ENCODE results near the gene PARP16. TPM values are rescaled to one million over a fixed set of nuclear protein-coding genes. Genes with fewer than 3 reads are reported as not detected.

The PARP16 gene
- total and polyA plus RNA-seq, 2 experiments from 2014 or later = 3.6 to 4.1 TPM

DNA sequence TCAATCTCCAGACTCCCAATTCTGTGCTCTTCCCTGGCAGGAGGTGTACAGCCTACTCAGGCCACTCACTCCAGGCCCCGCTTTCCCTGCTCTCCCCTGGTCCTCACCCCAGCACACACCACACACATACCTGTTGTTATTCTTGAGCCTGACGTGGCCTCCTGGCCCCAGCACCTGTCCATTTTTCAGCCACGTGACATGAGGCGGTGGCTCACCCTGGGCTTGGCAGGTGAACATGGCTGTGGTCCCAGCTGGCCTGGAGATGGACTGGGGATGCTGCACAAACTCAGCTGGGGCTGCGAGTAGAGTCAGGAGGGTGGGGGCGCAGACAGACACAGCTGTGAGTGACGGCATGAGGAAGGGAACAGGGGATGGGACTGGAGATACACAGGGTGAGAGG, 45.1 kb upstream of the PARP16 start:
- no peak overlapping the region for H3K4me3 Mint-ChIP-seq
- no peaks in the 10 kb centered on the region for H3K9me2 ChIP-seq (ENCODE audit: insufficient read depth)
- no peaks in the 10 kb centered on the region; the same call in 2 of the 3 replicates for H3K9me3 Mint-ChIP-seq
- H3K27me3 Mint-ChIP-seq (ENCODE audit: insufficient read depth, low read depth, poor library complexity) = peaks cover 10% of the 10 kb centered on the region
- TF ChIP-seq EZH2phosphoT487 (IDR thresholded peaks at IDR 0.05; ENCODE audit: unreplicated experiment) (no peak), ZNF114 (CRISPR knock-in tag; IDR thresholded peaks at IDR 0.05) (no peak), EZH2 (IDR thresholded peaks at IDR 0.05; ENCODE audit: low read depth, unreplicated experiment) (no peak), NANOG (IDR thresholded peaks at IDR 0.05; ENCODE audit: borderline replicate concordance) (no peak)
- H3K4me1 Mint-ChIP-seq = peaks cover 46% of the 10 kb centered on the region
- no peak overlapping the region for H3K27ac ChIP-seq (ENCODE audit: low read depth)
- H3K4me3 ChIP-seq = no peak overlapping the region
- no peaks in the 10 kb centered on the region for H3K27me3 ChIP-seq (ENCODE audit: insufficient read depth)
- 0 out of 2 replicates have a peak, but pooled peaks cover 9% of the 10 kb centered on the region for H3F3A ChIP-seq (replicated peaks; ENCODE audit: low read depth)
- no peak overlapping the region for H2AFZ ChIP-seq
- H3K79me2 ChIP-seq (replicated peaks; ENCODE audit: insufficient read depth) = no peaks in the 10 kb centered on the region
- peaks cover 40% of the 10 kb centered on the region for H3K4me1 ChIP-seq (ENCODE audit: insufficient read depth)
- H3K36me3 Mint-ChIP-seq (ENCODE audit: low read depth) = peaks cover 34% of the 10 kb centered on the region
- DNase-seq (ENCODE audit: low spot score) = no peak
- H4K20me1 ChIP-seq (replicated peaks; ENCODE audit: insufficient read depth) = no peaks in the 10 kb centered on the region; the same call in 1 of the 2 replicates
- no peak overlapping the region for H3K4me2 ChIP-seq
- ATAC-seq = no peak
- no peaks in the 10 kb centered on the region for H3K36me3 ChIP-seq (ENCODE audit: insufficient read depth)
- H3K27ac Mint-ChIP-seq = no peak overlapping the region

DNA sequence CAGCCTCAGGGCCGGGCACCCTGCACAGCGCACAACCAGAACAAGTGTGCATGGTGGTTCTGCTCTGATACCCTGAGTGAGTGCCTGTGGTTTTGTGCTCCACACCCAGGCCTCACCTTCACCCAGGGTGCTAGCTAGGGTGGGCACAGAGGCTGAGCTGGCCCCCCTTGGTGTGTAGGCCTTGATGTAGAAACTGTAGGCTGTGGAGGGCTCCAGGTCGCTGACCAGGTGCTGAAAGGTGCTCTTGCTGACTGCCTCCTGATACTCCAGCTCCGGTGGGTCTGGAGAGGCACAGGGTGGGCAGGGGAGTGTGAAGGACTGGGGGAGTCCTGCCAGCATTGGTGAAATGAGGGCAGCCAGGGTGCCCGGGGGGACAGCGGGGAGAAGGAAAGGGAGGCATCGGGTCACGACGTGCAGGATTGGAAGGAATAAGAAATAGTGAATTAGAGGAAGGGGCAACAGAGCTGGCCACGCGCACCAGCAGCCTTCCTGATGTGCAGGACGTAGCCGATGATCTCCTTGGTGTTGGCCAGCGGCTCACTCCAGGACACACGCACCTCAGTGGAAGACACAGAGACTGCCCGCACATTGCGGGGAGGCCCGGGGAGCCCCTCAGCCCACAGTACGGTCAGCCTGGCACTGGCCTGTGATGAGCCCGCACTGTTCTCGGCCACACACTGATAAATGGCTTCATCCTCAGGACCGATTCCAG, 44.4 kb upstream of the PARP16 start:
- peak; percentile 10 for ATAC-seq
- H3K36me3 ChIP-seq (ENCODE audit: insufficient read depth) = no peaks in the 10 kb centered on the region

More for the DNA sequence above, 44.4 kb upstream of the PARP16 start:
- no peaks in the 10 kb centered on the region; the same call in 1 of the 2 replicates for H4K20me1 ChIP-seq (replicated peaks; ENCODE audit: insufficient read depth)
- Mint-ChIP-seq H3K4me3 (no peak overlapping the region), H3K36me3 (ENCODE audit: low read depth) (peaks cover 34% of the 10 kb centered on the region), H3K9me3 (no peaks in the 10 kb centered on the region; the same call in 2 of the 3 replicates), H3K27me3 (ENCODE audit: insufficient read depth, low read depth, poor library complexity) (peaks cover 5% of the 10 kb centered on the region), H3K27ac (no peak overlapping the region), H3K4me1 (peaks cover 45% of the 10 kb centered on the region)
- peaks cover 38% of the 10 kb centered on the region for H3K4me1 ChIP-seq (ENCODE audit: insufficient read depth)
- no peak overlapping the region for H2AFZ ChIP-seq
- 0 out of 2 replicates have a peak, but pooled peaks cover 13% of the 10 kb centered on the region for H3F3A ChIP-seq (replicated peaks; ENCODE audit: low read depth)
- H3K27me3 ChIP-seq (ENCODE audit: insufficient read depth) = no peaks in the 10 kb centered on the region
- TF ChIP-seq, protein P1, sequence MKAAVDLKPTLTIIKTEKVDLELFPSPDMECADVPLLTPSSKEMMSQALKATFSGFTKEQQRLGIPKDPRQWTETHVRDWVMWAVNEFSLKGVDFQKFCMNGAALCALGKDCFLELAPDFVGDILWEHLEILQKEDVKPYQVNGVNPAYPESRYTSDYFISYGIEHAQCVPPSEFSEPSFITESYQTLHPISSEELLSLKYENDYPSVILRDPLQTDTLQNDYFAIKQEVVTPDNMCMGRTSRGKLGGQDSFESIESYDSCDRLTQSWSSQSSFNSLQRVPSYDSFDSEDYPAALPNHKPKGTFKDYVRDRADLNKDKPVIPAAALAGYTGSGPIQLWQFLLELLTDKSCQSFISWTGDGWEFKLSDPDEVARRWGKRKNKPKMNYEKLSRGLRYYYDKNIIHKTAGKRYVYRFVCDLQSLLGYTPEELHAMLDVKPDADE (IDR thresholded peaks at IDR 0.05) = no peak
- TF ChIP-seq, protein P2, sequence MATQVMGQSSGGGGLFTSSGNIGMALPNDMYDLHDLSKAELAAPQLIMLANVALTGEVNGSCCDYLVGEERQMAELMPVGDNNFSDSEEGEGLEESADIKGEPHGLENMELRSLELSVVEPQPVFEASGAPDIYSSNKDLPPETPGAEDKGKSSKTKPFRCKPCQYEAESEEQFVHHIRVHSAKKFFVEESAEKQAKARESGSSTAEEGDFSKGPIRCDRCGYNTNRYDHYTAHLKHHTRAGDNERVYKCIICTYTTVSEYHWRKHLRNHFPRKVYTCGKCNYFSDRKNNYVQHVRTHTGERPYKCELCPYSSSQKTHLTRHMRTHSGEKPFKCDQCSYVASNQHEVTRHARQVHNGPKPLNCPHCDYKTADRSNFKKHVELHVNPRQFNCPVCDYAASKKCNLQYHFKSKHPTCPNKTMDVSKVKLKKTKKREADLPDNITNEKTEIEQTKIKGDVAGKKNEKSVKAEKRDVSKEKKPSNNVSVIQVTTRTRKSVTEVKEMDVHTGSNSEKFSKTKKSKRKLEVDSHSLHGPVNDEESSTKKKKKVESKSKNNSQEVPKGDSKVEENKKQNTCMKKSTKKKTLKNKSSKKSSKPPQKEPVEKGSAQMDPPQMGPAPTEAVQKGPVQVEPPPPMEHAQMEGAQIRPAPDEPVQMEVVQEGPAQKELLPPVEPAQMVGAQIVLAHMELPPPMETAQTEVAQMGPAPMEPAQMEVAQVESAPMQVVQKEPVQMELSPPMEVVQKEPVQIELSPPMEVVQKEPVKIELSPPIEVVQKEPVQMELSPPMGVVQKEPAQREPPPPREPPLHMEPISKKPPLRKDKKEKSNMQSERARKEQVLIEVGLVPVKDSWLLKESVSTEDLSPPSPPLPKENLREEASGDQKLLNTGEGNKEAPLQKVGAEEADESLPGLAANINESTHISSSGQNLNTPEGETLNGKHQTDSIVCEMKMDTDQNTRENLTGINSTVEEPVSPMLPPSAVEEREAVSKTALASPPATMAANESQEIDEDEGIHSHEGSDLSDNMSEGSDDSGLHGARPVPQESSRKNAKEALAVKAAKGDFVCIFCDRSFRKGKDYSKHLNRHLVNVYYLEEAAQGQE (IDR thresholded peaks at IDR 0.05; ENCODE audit: unreplicated experiment) = peak; percentile 70
- H3K9me2 ChIP-seq (ENCODE audit: insufficient read depth) = no peaks in the 10 kb centered on the region
- no peak overlapping the region for H3K4me2 ChIP-seq
- H3K79me2 ChIP-seq (replicated peaks; ENCODE audit: insufficient read depth) = no peaks in the 10 kb centered on the region
- no peak overlapping the region for H3K4me3 ChIP-seq
- no peak for DNase-seq (ENCODE audit: low spot score)
- no peak overlapping the region for H3K27ac ChIP-seq (ENCODE audit: low read depth)
